SK-N-DZ (cell line): ENCODE data around the gene CFAP100.

Source experiments
- DNase-seq: peaks from one replicate; pipeline ENCODE4 v3.0.0-alpha.2; 2015; ENCODE audit warnings: low spot score

The CFAP100 gene

GRCh38 chr3:126399756-126400155 lies 5.0 kb downstream of the CFAP100 start:
- no peak for DNase-seq

DNA sequence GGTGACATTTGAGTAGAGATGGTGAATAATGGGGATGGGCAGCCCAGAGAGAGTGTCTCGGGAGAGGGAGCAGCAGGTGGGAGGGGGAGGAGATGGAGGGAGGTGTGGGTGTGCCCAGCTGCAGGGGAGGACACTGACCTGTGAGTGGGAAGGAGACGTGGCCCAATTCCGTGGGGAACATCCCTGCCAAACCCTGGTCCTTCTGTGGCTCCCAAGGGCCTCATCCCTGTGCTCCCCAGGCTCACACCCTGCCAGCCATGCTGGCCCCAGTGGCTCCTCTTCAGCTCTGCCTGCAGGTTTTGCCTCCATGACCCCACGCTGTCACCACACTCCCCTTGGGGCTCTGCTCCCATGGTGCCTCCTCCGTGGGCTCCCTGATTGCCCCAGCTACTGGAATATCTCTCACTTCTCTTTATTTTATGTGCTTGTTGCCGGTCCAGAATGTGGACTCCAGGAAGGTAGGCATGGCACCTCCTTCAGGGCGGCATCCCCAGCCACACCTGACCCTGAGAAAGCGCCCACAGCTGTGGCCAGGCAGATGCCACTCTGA lies 7.0 kb downstream of the CFAP100 start:
- no peak for DNase-seq

DNA sequence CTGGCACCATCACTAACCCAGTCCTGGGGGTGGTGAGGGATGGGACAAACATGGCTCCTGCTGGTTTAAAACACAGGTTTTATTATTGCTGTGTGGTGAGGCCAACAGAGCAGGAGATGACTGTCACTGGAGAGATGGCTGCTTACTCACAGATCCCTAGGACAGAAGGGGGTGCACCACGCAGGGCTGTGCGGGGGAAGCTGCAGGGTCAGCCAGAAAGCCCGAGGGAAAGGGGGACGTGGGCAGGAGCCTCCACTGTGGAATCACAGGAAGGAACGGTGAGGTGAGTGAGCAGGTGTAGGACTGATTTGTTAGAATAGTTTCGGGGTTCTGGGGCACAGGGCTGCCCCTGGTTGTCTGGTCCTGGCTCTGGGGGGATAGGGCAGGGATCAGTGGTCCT lies 7.5 kb downstream of the CFAP100 start:
- no peak for DNase-seq

DNA sequence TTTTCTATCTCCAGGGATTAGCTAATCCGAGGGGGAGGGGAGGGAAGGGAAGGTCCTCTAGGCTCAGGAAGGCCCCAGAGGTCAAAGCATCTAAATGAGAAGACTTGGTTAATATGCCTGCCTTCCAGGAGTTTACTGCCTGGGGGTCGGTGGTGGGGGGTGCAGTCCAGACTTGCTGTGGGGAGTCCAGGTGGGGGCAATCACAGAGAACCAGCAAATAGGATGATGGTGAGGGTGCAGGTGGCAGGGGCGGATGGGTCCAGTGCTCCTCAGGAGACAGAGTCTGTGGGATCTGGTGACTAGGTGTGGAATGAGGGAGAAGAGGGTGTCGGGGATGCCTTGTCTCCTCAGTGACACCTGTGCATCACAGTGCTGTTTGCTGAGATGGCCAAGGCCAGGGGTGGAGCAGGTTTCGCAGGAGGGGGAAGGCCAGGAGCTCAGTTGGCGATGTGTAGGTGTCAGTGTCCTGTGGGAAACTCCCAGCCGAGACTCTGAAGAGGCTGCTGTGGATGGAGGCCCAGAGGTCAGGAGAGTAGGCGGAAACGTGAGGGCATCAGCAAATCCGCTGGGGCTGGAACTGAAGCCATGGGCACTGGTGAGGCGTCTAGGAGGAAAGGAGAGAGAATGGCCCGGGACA lies 8.1 kb downstream of the CFAP100 start:
- no peak for DNase-seq

DNA sequence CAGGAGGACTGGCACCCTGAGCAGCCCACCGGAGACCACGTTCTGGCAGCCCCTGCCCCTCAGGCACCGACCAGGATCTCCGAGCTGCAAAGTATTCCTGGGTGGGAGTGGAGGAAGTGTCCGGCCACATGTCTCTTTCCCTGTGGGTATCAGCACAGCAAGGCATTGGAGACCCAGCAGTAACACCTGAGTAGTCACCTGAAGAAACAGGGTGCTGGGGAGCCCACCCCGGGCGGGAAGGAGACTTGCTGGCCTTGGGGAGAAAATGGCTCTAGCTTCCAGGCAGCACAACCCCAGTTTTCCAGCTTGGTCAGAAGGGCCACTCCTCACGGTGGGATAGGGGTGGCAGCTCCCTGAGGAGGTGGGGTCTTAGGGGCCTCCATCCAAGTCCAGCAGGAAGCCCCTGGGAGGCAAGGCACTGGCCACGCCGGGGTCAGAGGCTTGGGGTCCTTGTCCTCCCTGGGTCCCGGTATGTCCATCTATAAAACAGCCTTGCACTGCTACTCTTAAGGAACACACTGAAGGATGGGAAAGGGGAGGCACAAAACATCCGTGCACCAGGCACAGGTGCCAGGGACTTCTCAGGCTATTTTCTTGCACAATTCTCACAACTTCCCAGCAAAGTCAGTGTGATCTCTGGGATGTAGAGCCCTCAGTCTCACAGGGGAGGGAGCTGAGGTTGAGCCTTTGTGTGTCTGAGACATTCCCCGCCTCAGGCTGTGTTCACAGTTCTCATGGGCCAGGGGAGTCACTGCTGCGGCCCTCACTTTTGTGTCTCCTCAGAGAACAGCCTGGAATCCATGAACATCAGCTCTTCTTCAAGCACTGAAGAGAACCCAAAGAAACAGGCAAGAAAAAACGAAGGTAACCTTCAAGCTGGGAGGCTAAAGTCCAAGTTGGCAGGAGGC lies 11.9 kb downstream of the CFAP100 start:
- no peak for DNase-seq

DNA sequence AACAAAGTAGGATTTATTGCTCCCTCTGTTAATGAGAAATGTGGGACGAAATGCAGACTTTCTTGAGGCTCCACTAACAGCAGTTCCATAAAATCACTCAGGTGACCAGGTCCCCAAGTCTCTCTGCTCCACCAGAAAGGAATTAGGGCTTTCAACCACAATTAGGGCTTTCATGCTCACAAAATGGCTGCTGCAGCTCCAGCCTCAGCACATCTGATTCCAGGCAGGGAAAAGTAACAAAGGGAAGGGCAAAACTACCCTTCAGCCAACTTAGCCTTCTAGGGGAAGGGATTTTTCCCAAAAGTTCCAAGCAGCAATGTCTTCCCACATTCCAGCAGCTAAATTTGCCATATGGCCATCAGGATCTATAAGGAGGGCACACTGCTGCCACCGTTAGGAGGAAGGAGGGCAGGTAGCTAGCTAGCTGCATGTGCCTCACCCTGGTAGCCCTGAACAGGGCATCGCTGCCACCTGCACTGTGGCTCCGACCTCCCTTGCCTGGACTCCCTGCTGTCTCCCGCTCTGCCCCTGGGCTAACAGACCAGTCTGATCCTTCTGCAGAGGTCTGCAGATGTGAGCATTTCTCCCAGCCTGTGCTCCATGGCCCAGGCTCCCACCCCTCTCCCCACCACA lies 12.8 kb downstream of the CFAP100 start:
- no peak for DNase-seq

- no peak for DNase-seq
Measured at GRCh38 chr3:126408099-126408498, 13.4 kb downstream of the CFAP100 start.

DNA sequence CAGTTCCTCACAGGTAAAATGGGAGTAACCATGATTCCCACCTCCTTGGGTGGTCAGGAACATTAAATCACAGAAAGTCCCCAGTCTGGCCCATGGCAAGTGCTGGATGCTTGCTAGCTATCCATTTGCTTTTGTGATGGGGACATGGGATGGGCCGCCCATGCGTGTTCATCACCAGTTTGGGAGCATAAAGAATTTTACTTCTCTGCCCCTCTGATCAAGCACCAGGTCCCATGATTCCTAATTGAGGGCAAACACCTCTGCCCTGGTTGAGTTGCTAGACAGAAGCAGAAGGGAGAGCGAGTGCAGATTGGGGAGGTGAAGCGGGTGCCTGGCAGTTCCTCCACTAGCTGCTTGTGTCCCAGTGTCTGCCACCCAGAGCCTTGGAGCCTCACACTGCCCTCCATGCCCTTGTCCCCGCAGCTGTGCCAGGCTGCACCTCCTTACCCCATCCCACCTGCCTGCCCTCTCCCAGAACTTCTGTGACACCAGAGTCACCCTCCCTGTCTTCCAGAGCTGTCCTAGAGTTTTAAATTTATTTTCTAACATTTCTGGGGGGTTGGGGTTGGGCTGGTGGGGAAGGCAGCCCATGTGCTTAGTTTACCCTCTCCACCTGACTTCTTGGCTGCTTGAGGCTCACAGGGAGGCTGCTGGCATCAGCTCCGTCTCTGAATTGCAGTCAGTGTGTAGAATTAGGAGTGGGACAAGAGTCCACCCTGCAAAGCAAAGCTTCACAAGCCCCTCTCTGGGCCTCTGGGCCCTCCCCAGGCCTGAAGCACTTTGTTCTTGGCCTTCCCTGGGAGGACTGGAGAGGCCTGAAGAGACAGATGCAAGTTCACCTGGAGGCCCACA lies 18.4 kb downstream of the CFAP100 start:
- DNase-seq, result no peak

DNA sequence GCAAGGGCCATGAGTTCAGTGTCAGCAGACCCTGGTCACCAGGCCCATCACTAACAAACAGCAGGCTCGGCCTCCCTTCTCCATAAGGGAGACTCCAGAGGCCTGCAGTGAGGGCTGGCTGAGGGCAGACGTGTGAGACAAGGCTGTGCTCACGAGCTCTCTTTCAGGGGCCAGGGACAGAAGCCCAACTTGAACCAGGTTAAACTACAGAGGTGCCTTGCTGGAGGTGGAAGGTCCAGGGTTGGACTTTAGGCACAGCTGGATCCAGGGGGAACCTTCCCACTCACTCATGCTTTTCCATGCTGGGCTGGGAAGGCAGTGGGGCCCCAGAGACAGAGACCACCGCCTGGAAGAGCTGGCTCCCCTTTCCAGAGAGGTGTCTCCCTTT lies 19.0 kb downstream of the CFAP100 start:
- no peak for DNase-seq

- no peak for DNase-seq
Measured at GRCh38 chr3:126414406-126414805, 19.7 kb downstream of the CFAP100 start.

DNA sequence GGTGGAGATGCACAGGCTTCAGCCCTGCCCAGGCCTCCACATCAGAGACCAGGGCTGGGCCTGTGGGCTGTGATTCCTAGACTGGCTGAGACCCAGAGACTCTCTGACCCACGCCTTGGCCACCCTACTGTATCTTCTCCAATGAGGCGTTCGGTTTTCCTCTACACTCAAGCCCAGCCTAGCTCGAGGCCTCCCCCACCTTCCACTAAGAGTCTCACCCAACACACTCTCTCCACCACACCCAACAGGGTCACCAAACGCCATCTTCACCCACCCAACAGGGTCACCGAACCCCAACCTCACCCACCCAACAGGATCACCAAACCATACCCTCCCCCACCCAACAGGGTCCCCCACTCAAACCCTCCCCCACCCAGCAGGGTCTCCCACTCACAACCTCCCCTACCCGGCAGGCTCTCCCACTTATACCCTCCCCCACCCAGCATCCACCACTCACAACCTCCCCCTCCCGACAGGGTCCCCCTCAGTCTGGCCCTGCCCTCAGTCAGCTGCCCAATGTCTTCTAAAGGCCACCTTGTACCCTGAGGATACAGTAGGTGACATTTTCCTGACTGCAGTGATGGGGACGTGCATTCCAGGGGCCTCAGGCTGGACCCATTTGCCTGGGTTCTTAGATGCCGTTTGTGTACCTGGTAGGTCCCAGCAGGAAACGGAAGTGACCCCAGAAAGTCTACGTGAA lies 20.4 kb downstream of the CFAP100 start:
- DNase-seq, result no peak

DNA sequence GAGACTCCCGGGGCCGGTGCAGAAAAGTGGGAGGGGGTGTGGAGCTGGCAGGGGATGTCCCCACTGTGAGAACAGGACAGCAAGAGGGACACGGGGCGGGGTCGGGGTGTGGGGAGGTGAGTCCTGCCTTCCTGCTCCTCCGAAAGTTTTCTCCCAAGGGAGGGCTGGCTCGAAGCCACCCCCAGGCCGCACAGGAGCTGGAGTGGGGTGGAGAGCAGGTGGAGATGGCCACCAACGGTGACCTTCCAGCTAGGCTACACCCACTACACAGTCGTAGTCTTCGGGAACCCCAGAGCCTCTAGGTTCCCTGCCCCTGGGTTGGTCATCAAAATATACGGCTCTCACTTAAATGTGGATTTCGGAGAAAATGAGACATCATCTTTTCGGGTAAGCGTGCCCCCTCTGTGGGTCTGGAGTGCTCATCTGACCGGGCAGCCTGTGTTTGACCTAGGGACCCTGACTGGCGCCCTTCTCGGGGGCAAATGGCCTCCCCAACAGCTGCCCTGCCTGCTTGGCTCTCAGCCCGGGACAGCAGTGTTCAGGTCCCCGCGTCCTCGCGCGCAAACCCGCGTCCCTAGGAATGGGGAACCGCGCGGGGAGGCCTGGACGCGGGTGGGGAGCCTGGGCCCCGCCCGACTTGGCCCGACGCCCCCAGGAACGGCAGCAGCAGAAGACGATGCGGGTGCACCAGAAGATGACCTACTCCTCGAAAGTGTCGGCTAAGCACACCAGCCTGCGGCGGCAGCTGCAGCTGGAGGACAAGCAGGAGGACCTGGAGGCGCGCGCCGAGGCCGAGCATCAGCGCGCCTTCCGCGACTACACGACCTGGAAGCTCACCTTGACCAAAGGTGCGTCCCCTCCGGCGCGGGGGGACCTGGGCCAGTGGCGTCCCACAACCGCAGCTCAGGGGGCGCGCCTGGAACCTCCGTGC lies 21.2 kb downstream of the CFAP100 start:
- DNase-seq, result no peak

DNA sequence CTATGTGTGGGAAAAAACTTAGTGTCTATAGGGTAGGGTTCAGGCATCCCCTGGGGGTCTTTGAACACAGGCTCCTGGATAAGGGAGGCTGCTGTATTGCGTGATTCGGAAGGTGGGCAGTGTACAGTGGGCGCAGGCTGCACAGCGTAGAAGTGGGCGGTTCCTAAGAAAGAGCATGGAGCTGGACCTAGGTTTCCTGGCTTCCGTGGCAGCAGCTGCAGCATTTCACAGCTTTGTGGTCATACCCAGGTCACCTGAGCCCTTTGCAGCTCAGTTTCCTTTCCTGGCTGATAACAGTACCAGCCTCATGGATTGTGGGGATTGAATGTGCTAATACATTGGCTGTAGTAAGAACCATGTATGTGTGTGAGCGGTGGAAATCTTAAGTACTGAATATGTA lies 22.2 kb downstream of the CFAP100 start:
- DNase-seq, result no peak

- no peak for DNase-seq
Measured at GRCh38 chr3:126417515-126417914, 22.8 kb downstream of the CFAP100 start.

DNA sequence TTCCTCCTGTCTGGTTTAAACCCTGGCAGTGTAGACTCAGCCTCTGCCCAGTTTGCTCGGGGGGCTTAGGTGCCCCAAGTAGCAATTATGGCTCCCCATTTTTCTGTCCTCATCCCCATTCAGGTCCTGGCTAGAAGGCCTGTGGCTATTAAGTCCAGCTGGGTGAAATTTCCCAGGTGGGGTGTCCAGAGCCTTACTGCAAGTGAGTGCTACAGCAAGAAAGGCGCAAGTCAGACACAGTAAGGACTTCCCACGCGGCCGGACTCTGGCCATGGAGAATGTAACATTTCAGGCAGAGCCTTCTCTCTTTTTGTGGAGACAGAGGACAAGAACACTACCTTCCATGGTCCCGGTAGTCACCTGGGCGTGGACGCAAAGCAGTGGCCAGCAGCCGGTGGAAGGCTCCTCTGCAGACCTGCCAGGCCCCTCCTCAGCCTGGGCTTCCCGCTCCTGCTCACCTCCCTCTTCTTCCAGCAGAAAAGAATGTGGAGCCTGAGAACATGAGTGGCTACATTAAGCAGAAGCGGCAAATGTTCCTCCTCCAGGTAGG lies 23.3 kb downstream of the CFAP100 start:
- no peak for DNase-seq

GRCh38 chr3:126418661-126419131 lies 24.0 kb downstream of the CFAP100 start:
- DNase-seq, result no peak

- DNase-seq, result no peak
Measured at GRCh38 chr3:126419151-126419703, 24.5 kb downstream of the CFAP100 start.

GRCh38 chr3:126419886-126420786 lies 25.4 kb downstream of the CFAP100 start:
- DNase-seq, result no peak
